Endothelial cell of umbilical vein (primary cell): Measurements from ENCODE around the gene MEGF11. TPM values are rescaled to one million over a fixed set of nuclear protein-coding genes. Genes with fewer than 3 reads are reported as not detected.

ENCODE experiments used
- BruUV-seq: library from RNA; stranded (reverse); fragments of 400-500 nt; replicated peaks from 2 replicates; lab custom pipeline; 2021; lab: Mats Ljungman, UMichigan
- CTCF ChIA-PET: fragments of 300-600, 350-600 bp; sonication (Branson Sonifier 250); formaldehyde crosslinking; loops from one replicate; lab custom pipeline; 2021; ENCODE audit warnings: antibody characterized with exemption, inconsistent platforms; lab: Charles Lee
- POLR2A ChIA-PET: fragments of 300-600, 350-600 bp; sonication (Branson Sonifier 250); formaldehyde crosslinking; loops from one replicate; lab custom pipeline; 2021; ENCODE audit warnings: antibody characterized with exemption, inconsistent platforms; lab: Charles Lee
- DNase-seq: peaks from one replicate; pipeline ENCODE4 v3.0.0-alpha.2; 2011; ENCODE audit warnings: low read depth, low spot score
- FAIRE-seq: peaks from 2 replicates; lab custom pipeline; 2011; peaks lifted over from hg19 to GRCh38; lab: Jason Lieb, UNC
- H2AFZ ChIP-seq: 2 replicates; pipeline ENCODE4 v1.6.0; 2012; ENCODE audit warnings: low read depth, low read length, control low read depth, inconsistent platforms
- H3K27ac ChIP-seq: 2 replicates; pipeline ENCODE4 v1.5.1; 2011; ENCODE audit warnings: low read depth, mild to moderate bottlenecking, control low read depth, low read length, moderate library complexity; ENCODE audit not compliant: insufficient read depth
- H3K27me3 ChIP-seq, 2 experiments: 2 replicates each; pipeline versions ENCODE4 v1.6.0 to v1.6.1; 2011; ENCODE audit warnings: low read length in 2 of 2, mixed read lengths in 1 of 2; ENCODE audit not compliant: control insufficient read depth in 2 of 2, insufficient read depth in 2 of 2
- H3K36me3 ChIP-seq, 2 experiments: 2 replicates in 1 of 2; 3 replicates in 1 of 2; pipeline ENCODE4 v1.5.1; 2011; ENCODE audit warnings: low read length in 2 of 2, mild to moderate bottlenecking in 1 of 2, moderate library complexity in 1 of 2; ENCODE audit not compliant: control insufficient read depth in 2 of 2, insufficient read depth in 2 of 2; ENCODE audit errors: extremely low read depth in 1 of 2
- H3K4me1 ChIP-seq: 3 replicates; pipeline ENCODE4 v1.5.1; 2011; ENCODE audit warnings: mild to moderate bottlenecking, low read length; ENCODE audit not compliant: control insufficient read depth, insufficient read depth; ENCODE audit errors: extremely low read depth
- H3K4me2 ChIP-seq: 2 replicates; pipeline ENCODE4 v1.6.1; 2011; ENCODE audit warnings: low read length, control low read depth, mixed read lengths; ENCODE audit not compliant: insufficient read depth
- H3K4me3 ChIP-seq, 3 experiments: fragments of 200-600 bp in 1 of 3; sonication (generic), shearing (Covaris generic) in 1 of 3; replicated peaks in 1 of 3; 2 replicates each; pipeline ENCODE4 v1.5.1; 2011 to 2016; ENCODE audit warnings: control low read depth in 3 of 3, low read length in 3 of 3, mild to moderate bottlenecking in 2 of 3, inconsistent platforms in 1 of 3, low read depth in 1 of 3, moderate library complexity in 1 of 3; ENCODE audit not compliant: insufficient read depth in 1 of 3
- H3K79me2 ChIP-seq: 2 replicates; pipeline ENCODE4 v1.6.0; 2012; ENCODE audit warnings: low read length, inconsistent platforms; ENCODE audit not compliant: control insufficient read depth, insufficient read depth
- H3K9ac ChIP-seq: replicated peaks from 2 replicates; pipeline ENCODE3; 2011; ENCODE audit warnings: low read length, control low read depth; ENCODE audit not compliant: insufficient read depth; ENCODE audit errors: extremely low read depth
- H3K9me1 ChIP-seq: replicated peaks from 3 replicates; pipeline ENCODE4 v1.6.0; 2011; ENCODE audit warnings: mild to moderate bottlenecking, low read length; ENCODE audit not compliant: control insufficient read depth, insufficient read depth; ENCODE audit errors: extremely low read depth
- H3K9me3 ChIP-seq: replicated peaks from 2 replicates; pipeline ENCODE4 v1.5.1; 2012; ENCODE audit warnings: low read length, inconsistent platforms; ENCODE audit not compliant: control insufficient read depth, insufficient read depth
- H4K20me1 ChIP-seq: replicated peaks from 2 replicates; pipeline ENCODE3; 2011; ENCODE audit warnings: mild to moderate bottlenecking, low read length; ENCODE audit not compliant: control insufficient read depth, insufficient read depth; ENCODE audit errors: extremely low read depth
- EZH2 ChIP-seq: IDR thresholded peaks from 2 replicates; pipeline ENCODE4 v1.6.1; 2012; ENCODE audit warnings: borderline replicate concordance, low read depth, mild to moderate bottlenecking, moderate library complexity, low read length, inconsistent platforms; ENCODE audit not compliant: severe bottlenecking
- FOS ChIP-seq: IDR thresholded peaks from 2 replicates; pipeline ENCODE4 v1.6.1; 2011; ENCODE audit warnings: mild to moderate bottlenecking, low read length, moderate library complexity, borderline replicate concordance; ENCODE audit not compliant: insufficient read depth
- GATA2 ChIP-seq: IDR thresholded peaks from 2 replicates; pipeline ENCODE4 v1.7.0; 2011; ENCODE audit warnings: low read depth, mild to moderate bottlenecking, moderate library complexity, mixed read lengths, low read length; ENCODE audit not compliant: insufficient read length, insufficient read depth
- JUN ChIP-seq: IDR thresholded peaks from 2 replicates; pipeline ENCODE4 v1.6.1; 2011; ENCODE audit warnings: borderline replicate concordance, low read depth; ENCODE audit not compliant: insufficient read length, insufficient read depth
- MYC ChIP-seq: IDR thresholded peaks from one replicate; pipeline ENCODE4 v1.6.1; 2011; ENCODE audit warnings: mild to moderate bottlenecking, low read depth, low read length
- POLR2A ChIP-seq: IDR thresholded peaks from 2 replicates; pipeline ENCODE4 v1.6.1; 2012; ENCODE audit warnings: low read depth, mild to moderate bottlenecking, control low read depth, low read length
- POLR2AphosphoS5 ChIP-seq: IDR thresholded peaks from 2 replicates; pipeline ENCODE4 v1.6.1; 2012; ENCODE audit warnings: low read depth, mild to moderate bottlenecking, control low read depth, low read length, moderate library complexity; ENCODE audit not compliant: insufficient read depth
- dilution Hi-C: fragments of 300-500 bp; cut with MboI; formaldehyde crosslinking; loops from one replicate; pipeline ENCODE4 v1.15.0; 2019; ENCODE audit warnings: low sequenced_read_pairs; ENCODE audit not compliant: extremely low pct_ligation_motif_present
- intact Hi-C: fragments of 100-400 bp; cut with micrococcal nuclease; formaldehyde crosslinking; loops from one replicate; pipeline ENCODE4 v1.10.0; 2022
- polyA plus RNA-seq, 4 experiments: library from polyadenylated mRNA; depleted of rRNA in 3 of 4; stranded (reverse) in 3 of 4; unstranded in 1 of 4; fragments of >200 nt; gene quantifications; 2 replicates each; pipeline versions ENCODE4 v1.2.1 to v1.2.3, GENCODE V29; 2011 to 2012; ENCODE audit warnings: missing spikeins in 1 of 4
- total RNA-seq: library from RNA; stranded (reverse); gene quantifications from 2 replicates; pipeline ENCODE4 v1.2.3, GENCODE V29; 2021
- TF ChIP-seq, protein P1 (sequence below), 2 donors: IDR thresholded peaks; 1 replicate in 1 of 2; 2 replicates in 1 of 2; pipeline ENCODE4 v1.5.1; 2011; ENCODE audit warnings: low read length in 2 of 2, mild to moderate bottlenecking in 2 of 2, moderate library complexity in 2 of 2, control low read depth in 1 of 2, inconsistent platforms in 1 of 2, low read depth in 1 of 2; ENCODE audit not compliant: insufficient read depth in 1 of 2; ENCODE audit errors: extremely low read depth in 1 of 2
- TF ChIP-seq, protein P2 (sequence below): IDR thresholded peaks from 2 replicates; pipeline ENCODE4 v1.6.1; 2011; ENCODE audit not compliant: insufficient read depth, insufficient read length

Gene MEGF11
- total and polyA plus RNA-seq, 2 donors (not counting 3 experiments of a cell fraction or from before 2014, with no cell fraction given), result not detected

DNA sequence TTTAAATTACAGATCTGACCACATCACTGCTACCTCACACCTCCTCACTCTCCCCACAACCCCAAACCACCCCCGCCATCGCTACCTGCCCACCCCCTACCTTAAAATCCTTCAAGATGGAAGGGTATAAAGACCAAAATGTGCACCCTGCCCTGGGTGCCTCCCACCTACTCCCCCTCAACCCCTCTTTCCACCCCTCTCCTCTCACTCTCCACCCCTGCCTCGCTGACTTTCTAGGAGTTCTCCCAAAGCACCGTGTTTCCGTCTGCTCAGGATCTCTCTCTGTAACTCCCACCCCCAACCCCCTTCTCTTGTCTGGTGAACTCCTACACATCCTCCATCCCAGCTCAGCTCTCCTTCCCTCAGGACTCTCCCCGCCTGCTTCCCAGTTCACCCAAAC lies 69.1 kb downstream of the MEGF11 start:
- intact Hi-C loops, result no loop called here
- Histone ChIP-seq H3K79me2 (no peaks in the 10 kb centered on the region), H3K9ac (no peak overlapping the region), H3K36me3 (no peaks in the 10 kb centered on the region), H3K27me3 (peaks cover 24 to 35% of the 10 kb centered on the region in 2 experiments), H3K9me1 (no peaks in the 10 kb centered on the region), H3K27ac (no peak overlapping the region), H2AFZ (no peak overlapping the region), H3K9me3 (no peaks in the 10 kb centered on the region), H4K20me1 (no peaks in the 10 kb centered on the region), H3K4me2 (no peak overlapping the region), H3K4me1 (no peaks in the 10 kb centered on the region), H3K4me3 (no peak overlapping the region)
- BruUV-seq, result no TSS peak
- TF ChIP-seq, protein P1, sequence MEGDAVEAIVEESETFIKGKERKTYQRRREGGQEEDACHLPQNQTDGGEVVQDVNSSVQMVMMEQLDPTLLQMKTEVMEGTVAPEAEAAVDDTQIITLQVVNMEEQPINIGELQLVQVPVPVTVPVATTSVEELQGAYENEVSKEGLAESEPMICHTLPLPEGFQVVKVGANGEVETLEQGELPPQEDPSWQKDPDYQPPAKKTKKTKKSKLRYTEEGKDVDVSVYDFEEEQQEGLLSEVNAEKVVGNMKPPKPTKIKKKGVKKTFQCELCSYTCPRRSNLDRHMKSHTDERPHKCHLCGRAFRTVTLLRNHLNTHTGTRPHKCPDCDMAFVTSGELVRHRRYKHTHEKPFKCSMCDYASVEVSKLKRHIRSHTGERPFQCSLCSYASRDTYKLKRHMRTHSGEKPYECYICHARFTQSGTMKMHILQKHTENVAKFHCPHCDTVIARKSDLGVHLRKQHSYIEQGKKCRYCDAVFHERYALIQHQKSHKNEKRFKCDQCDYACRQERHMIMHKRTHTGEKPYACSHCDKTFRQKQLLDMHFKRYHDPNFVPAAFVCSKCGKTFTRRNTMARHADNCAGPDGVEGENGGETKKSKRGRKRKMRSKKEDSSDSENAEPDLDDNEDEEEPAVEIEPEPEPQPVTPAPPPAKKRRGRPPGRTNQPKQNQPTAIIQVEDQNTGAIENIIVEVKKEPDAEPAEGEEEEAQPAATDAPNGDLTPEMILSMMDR (IDR thresholded peaks at IDR 0.05; ENCODE audit: extremely low read depth in 1 of 2, insufficient read depth in 1 of 2, low read depth in 1 of 2, low read length in 2 of 2), result no peak
- TF ChIP-seq POLR2A (no peak), POLR2AphosphoS5 (no peak), EZH2 (no peak), MYC (no peak), FOS (no peak), GATA2 (no peak), JUN (no peak)
- TF ChIP-seq, protein P2, sequence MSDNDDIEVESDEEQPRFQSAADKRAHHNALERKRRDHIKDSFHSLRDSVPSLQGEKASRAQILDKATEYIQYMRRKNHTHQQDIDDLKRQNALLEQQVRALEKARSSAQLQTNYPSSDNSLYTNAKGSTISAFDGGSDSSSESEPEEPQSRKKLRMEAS, result no peak
- dilution Hi-C loops, result no loop called here
- FAIRE-seq (no peak), DNase-seq (no peak)
- POLR2A ChIA-PET, result no interaction called here
- CTCF ChIA-PET, result no interaction called here
